H1 (cell line): ENCODE measurements around the gene MVD. TPM values are rescaled to one million over a fixed set of nuclear protein-coding genes. Genes with fewer than 3 reads are reported as not detected.

ENCODE experiments used
- BCL11A ChIP-seq, 2 experiments: IDR thresholded peaks; one replicate each; pipeline ENCODE4 v1.6.1; 2011; ENCODE audit warnings: low read depth in 2 of 2, low read length in 2 of 2, mild to moderate bottlenecking in 2 of 2
- CHD2 ChIP-seq: IDR thresholded peaks from 2 replicates; pipeline ENCODE4 v1.6.1; 2012; ENCODE audit warnings: low read length, improper control_type of control experiment
- CHD7 ChIP-seq: fragments of 300-600 bp; sonication (generic); IDR thresholded peaks from 2 replicates; pipeline ENCODE4 v1.7.1; 2012; ENCODE audit warnings: low read length, moderate library complexity, mild to moderate bottlenecking, inconsistent platforms; ENCODE audit not compliant: insufficient replicate concordance
- HDAC2 ChIP-seq, 2 experiments: fragments of 300-600 bp in 1 of 2; sonication (generic) in 1 of 2; IDR thresholded peaks; 2 replicates each; pipeline ENCODE4 v1.6.1; 2011 to 2012; ENCODE audit warnings: low read depth in 2 of 2, low read length in 2 of 2, mild to moderate bottlenecking in 2 of 2, moderate library complexity in 2 of 2, borderline replicate concordance in 1 of 2, inconsistent platforms in 1 of 2
- MAX ChIP-seq: IDR thresholded peaks from 2 replicates; pipeline ENCODE4 v1.6.1; 2012; ENCODE audit warnings: inconsistent platforms
- SUZ12 ChIP-seq: fragments of 200-600 bp; sonication (generic); IDR thresholded peaks from 2 replicates; pipeline ENCODE4 v1.6.1; 2012; ENCODE audit warnings: mild to moderate bottlenecking, inconsistent platforms, low read length, moderate library complexity, mixed read lengths
- TAF7 ChIP-seq: optimal IDR thresholded peaks from 2 replicates; pipeline ENCODE3; 2011; ENCODE audit warnings: low read depth, mild to moderate bottlenecking, inconsistent platforms, low read length, moderate library complexity, borderline replicate concordance
- TEAD4 ChIP-seq: IDR thresholded peaks from 2 replicates; pipeline ENCODE4 v1.6.1; 2012; ENCODE audit warnings: low read depth, low read length, inconsistent platforms, mixed read lengths
- polyA plus RNA-seq, 7 experiments: library from polyadenylated mRNA; depleted of rRNA in 3 of 7; stranded (reverse) in 5 of 7; unstranded in 2 of 7; fragments of >200 nt in 5 of 7; fragments of 200-250 nt in 2 of 7; gene quantifications; 1 replicate in 5 of 7; 2 replicates in 1 of 7; 4 replicates in 1 of 7; pipeline versions ENCODE4 v1.2.1 to v1.2.3, GENCODE V29; 2011 to 2013; ENCODE audit warnings: missing spikeins in 2 of 7, mixed read lengths in 2 of 7
- total RNA-seq: library from RNA; stranded (reverse); fragmentation: NEBNext Ultra II Directional; extraction: Animal tissue kit (Norgen Biotek cat#: 25700); gene quantifications from 2 replicates; pipeline ENCODE4 v1.2.1, GENCODE V29; 2021

MVD gene
- total and polyA plus RNA-seq, 2 of the 8 experiments (the other 6 are each of a cell fraction or from before 2014, with no cell fraction given): 47.2 to 77.3 TPM

GRCh38 chr16:88702371-88703210 lies 39.7 kb upstream of the MVD start (continued):
- no peak for TF ChIP-seq CHD7
- TF ChIP-seq CHD2: no peak
- TF ChIP-seq BCL11A (IDR thresholded peaks at IDR 0.05; ENCODE audit: low read depth in 2 of 2, low read length in 2 of 2): no peak
- no peak for TF ChIP-seq HDAC2 (IDR thresholded peaks at IDR 0.05; ENCODE audit: borderline replicate concordance in 1 of 2, low read depth in 2 of 2, low read length in 2 of 2)
- no peak for TF ChIP-seq TEAD4
- TF ChIP-seq TAF7: no peak
- TF ChIP-seq SUZ12: no peak
- TF ChIP-seq MAX: no peak
